Measurements from ENCODE around the gene CD247. TPM values are rescaled to one million over a fixed set of nuclear protein-coding genes. Genes with fewer than 3 reads are reported as not detected.

CD247 gene
- total RNA-seq, 1 donor from 2014 or later: 1.3 TPM

DNA sequence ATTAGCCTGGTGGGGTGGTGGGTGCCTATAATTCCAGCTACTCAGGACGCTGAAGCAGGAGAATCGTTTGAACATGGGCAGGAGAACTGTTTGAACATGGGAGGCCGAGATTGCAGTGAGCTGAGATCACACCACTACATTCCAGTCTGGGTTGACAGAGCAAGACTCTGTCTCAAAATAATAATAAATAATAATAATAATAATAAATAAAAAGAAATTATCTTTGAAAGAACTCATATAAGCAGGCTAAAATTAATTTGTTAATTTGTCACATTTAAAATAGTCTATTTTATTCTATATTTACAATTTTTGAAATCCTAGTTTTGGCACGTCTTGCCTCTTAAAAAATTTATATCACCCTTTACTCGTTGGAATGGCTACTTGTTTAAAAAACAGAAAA lies 27.6 kb downstream of the CD247 start:
- Histone ChIP-seq H3K9me3 (ENCODE audit: low read depth) (no peaks in the 10 kb centered on the region), H4K20me1 (ENCODE audit: low read depth) (no peaks in the 10 kb centered on the region), H2AFZ (replicated peaks) (no peak overlapping the region), H3K4me2 (no peak overlapping the region), H3K4me1 (peaks cover 50% of the 10 kb centered on the region), H3K9ac (no peak overlapping the region), H3K4me3 (no peak overlapping the region), H3K27ac (peak overlapping the region; percentile 90), H3K27me3 (no peaks in the 10 kb centered on the region), H3K79me2 (ENCODE audit: low read depth) (no peaks in the 10 kb centered on the region), H3K36me3 (no peaks in the 10 kb centered on the region), H3F3A (ENCODE audit: low read depth) (peaks cover 53% of the 10 kb centered on the region)
- peaks cover 74% of the 10 kb centered on the region for H3K4me1 Mint-ChIP-seq
- H3K4me3 Mint-ChIP-seq: peak overlapping the region; percentile 76
- no peaks in the 10 kb centered on the region for H3K36me3 Mint-ChIP-seq
- H3K9me3 Mint-ChIP-seq: no peaks in the 10 kb centered on the region
- H3K27me3 Mint-ChIP-seq (ENCODE audit: insufficient read depth, low read depth): peaks cover 15% of the 10 kb centered on the region
- no peak for TF ChIP-seq EZH2phosphoT487 (IDR thresholded peaks at IDR 0.05)
- no peak for TF ChIP-seq EZH2 (IDR thresholded peaks at IDR 0.05)
- TF ChIP-seq, protein P1, sequence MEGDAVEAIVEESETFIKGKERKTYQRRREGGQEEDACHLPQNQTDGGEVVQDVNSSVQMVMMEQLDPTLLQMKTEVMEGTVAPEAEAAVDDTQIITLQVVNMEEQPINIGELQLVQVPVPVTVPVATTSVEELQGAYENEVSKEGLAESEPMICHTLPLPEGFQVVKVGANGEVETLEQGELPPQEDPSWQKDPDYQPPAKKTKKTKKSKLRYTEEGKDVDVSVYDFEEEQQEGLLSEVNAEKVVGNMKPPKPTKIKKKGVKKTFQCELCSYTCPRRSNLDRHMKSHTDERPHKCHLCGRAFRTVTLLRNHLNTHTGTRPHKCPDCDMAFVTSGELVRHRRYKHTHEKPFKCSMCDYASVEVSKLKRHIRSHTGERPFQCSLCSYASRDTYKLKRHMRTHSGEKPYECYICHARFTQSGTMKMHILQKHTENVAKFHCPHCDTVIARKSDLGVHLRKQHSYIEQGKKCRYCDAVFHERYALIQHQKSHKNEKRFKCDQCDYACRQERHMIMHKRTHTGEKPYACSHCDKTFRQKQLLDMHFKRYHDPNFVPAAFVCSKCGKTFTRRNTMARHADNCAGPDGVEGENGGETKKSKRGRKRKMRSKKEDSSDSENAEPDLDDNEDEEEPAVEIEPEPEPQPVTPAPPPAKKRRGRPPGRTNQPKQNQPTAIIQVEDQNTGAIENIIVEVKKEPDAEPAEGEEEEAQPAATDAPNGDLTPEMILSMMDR (IDR thresholded peaks at IDR 0.05): no peak
- DNase-seq (ENCODE audit: low spot score): no peak
- peak overlapping the region; percentile 98 for H3K27ac Mint-ChIP-seq

DNA sequence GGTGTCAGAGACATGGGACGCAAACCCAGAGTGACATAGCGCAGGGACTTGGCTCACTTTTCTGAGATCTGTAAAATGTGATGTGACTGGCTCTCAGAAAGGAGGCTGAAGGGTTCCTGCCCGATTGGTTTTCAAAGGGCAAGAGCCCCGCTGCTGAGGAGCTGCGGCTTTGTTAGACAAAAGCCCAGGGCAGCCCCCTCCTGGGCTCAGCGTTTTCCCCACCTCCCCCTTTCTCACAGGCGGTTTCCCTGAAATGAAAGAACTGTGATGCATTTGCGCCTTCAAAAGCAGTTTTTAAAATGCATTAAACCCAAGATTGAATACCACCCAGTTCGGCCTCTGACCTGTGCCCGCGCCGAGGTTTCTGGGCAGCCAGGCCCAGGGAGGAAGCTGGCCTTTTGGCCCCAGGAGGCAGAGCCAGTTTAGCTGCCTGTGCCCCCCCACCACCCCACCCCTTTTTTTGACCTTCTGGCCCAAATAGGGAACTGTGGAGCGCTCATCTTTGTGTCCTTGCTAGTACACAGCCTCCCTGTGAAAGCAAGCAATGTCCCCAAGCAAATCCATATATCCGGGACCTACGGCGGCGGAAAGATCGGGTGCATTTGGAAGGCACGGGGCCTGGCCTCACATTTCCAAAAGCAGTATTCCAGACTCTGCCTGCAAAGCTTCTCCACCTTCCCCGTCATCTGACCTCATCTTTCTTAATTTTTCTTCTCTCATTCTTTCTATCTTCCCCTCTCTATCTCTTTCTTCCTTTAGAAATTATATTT lies 28.6 kb downstream of the CD247 start:
- peaks cover 83% of the 10 kb centered on the region for H3K4me1 Mint-ChIP-seq
- Histone ChIP-seq H3K36me3 (no peaks in the 10 kb centered on the region), H3K27me3 (no peaks in the 10 kb centered on the region), H3K4me1 (peaks cover 60% of the 10 kb centered on the region), H3K79me2 (ENCODE audit: low read depth) (no peaks in the 10 kb centered on the region), H3K9me3 (ENCODE audit: low read depth) (no peaks in the 10 kb centered on the region), H3F3A (ENCODE audit: low read depth) (peaks cover 53% of the 10 kb centered on the region), H2AFZ (replicated peaks) (no peak overlapping the region), H3K4me3 (peak overlapping the region; percentile 35), H3K9ac (no peak overlapping the region), H3K4me2 (peak overlapping the region; percentile 75), H3K27ac (peak overlapping the region; percentile 90), H4K20me1 (ENCODE audit: low read depth) (no peaks in the 10 kb centered on the region)
- TF ChIP-seq, protein P1 (IDR thresholded peaks at IDR 0.05): no peak
- TF ChIP-seq EZH2phosphoT487 (IDR thresholded peaks at IDR 0.05): peak; percentile 10
- DNase-seq (ENCODE audit: low spot score): peak; percentile 94
- peaks cover 22% of the 10 kb centered on the region for H3K27me3 Mint-ChIP-seq (ENCODE audit: insufficient read depth, low read depth)
- H3K27ac Mint-ChIP-seq: peak overlapping the region; percentile 98
- no peaks in the 10 kb centered on the region for H3K9me3 Mint-ChIP-seq
- peak overlapping the region; percentile 76 for H3K4me3 Mint-ChIP-seq
- no peaks in the 10 kb centered on the region for H3K36me3 Mint-ChIP-seq

DNA sequence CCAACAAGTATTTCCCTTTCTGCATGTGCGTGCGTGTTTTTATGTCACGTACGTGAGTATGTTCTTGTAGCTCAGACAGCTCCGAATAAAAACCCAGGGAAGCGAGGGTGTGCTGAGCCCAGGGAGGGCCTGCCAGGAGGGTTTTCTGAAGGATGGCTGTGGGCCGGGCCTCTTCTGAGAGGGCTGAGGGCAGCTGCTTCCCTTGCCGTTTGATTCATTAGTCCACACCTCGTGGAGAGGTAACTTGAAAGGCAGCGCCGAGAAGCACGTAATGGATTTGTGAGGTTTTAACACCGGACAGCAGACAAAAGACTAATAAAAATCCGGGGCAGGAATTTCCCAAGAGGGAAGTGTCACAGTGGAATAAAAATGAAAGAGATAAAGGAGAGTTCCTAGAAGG lies 29.5 kb downstream of the CD247 start:
- Histone ChIP-seq H3K79me2 (ENCODE audit: low read depth) (no peaks in the 10 kb centered on the region), H3K4me3 (peak overlapping the region; percentile 35), H3K9me3 (ENCODE audit: low read depth) (no peaks in the 10 kb centered on the region), H3K27me3 (no peaks in the 10 kb centered on the region), H3K4me1 (peaks cover 62% of the 10 kb centered on the region), H3K4me2 (peak overlapping the region; percentile 75), H2AFZ (replicated peaks) (no peak overlapping the region), H4K20me1 (ENCODE audit: low read depth) (no peaks in the 10 kb centered on the region), H3F3A (ENCODE audit: low read depth) (peaks cover 53% of the 10 kb centered on the region), H3K9ac (no peak overlapping the region), H3K36me3 (no peaks in the 10 kb centered on the region), H3K27ac (peak overlapping the region; percentile 90)
- Mint-ChIP-seq H3K27me3 (ENCODE audit: insufficient read depth, low read depth) (peaks cover 23% of the 10 kb centered on the region), H3K36me3 (no peaks in the 10 kb centered on the region), H3K27ac (peak overlapping the region; percentile 100), H3K4me1 (peaks cover 84% of the 10 kb centered on the region), H3K9me3 (no peaks in the 10 kb centered on the region), H3K4me3 (peak overlapping the region; percentile 57)
- peak; percentile 68 for DNase-seq (ENCODE audit: low spot score)
- TF ChIP-seq EZH2phosphoT487 (IDR thresholded peaks at IDR 0.05): peak; percentile 3
- no peak for TF ChIP-seq EZH2 (IDR thresholded peaks at IDR 0.05)
- TF ChIP-seq, protein P1 (IDR thresholded peaks at IDR 0.05): no peak
